HL-60/S4 (cell line): ENCODE measurements around the gene SSX4B.
"Not testable (repeated sequence)": the region's sequence is repeated elsewhere in the genome, so short reads cannot be mapped to it uniquely, and the experiment has no call there.

Experiments
- in situ Hi-C: fragments of 300-500 bp; cut with MboI; formaldehyde crosslinking; loops from 2 replicates; pipeline ENCODE4 v1.14.3; 2022; ENCODE audit warnings: low sequenced_read_pairs

Gene SSX4B

GRCh38 chrX:48411860-48412259 is at the start of gene SSX4B:
SSX4B (minus strand) TSS chrX:48411960; CDS start chrX:48411372, 588 bp downstream.
- in situ Hi-C loops = not testable (repeated sequence)

- in situ Hi-C loops = no loop called here
Measured at GRCh38 chrX:48460606-48461005, 48.8 kb upstream of the SSX4B start.

- in situ Hi-C loops = no loop called here
Measured at GRCh38 chrX:48460031-48460430, 48.3 kb upstream of the SSX4B start.

- in situ Hi-C loops = no loop called here
Measured at GRCh38 chrX:48459483-48459882, 47.7 kb upstream of the SSX4B start.

- in situ Hi-C loops = no loop called here
Measured at GRCh38 chrX:48458711-48459110, 47.0 kb upstream of the SSX4B start.

- in situ Hi-C loops = no loop called here
Measured at GRCh38 chrX:48456628-48457331, 45.0 kb upstream of the SSX4B start.

GRCh38 chrX:48451708-48452107 is 39.9 kb upstream of the SSX4B start:
- in situ Hi-C loops = no loop called here

- in situ Hi-C loops = no loop called here
Measured at GRCh38 chrX:48450076-48450475, 38.3 kb upstream of the SSX4B start.

- in situ Hi-C loops = not testable (repeated sequence)
Measured at GRCh38 chrX:48447201-48447600, 35.4 kb upstream of the SSX4B start.

GRCh38 chrX:48433713-48434112 is 22.0 kb upstream of the SSX4B start:
- in situ Hi-C loops = not testable (repeated sequence)

- in situ Hi-C loops = not testable (repeated sequence)
Measured at GRCh38 chrX:48430166-48430565, 18.4 kb upstream of the SSX4B start.

- in situ Hi-C loops = not testable (repeated sequence)
Measured at GRCh38 chrX:48429606-48430005, 17.8 kb upstream of the SSX4B start.

GRCh38 chrX:48427027-48427716 is 15.4 kb upstream of the SSX4B start:
- in situ Hi-C loops = not testable (repeated sequence)

GRCh38 chrX:48397825-48398224 is 13.9 kb downstream of the SSX4B start:
- in situ Hi-C loops = not testable (repeated sequence)

GRCh38 chrX:48396931-48397330 is 14.8 kb downstream of the SSX4B start:
- in situ Hi-C loops = not testable (repeated sequence)

GRCh38 chrX:48383239-48383638 is 28.5 kb downstream of the SSX4B start, which contains the start of gene SSX4:
SSX4 (plus strand) TSS chrX:48383539; CDS start chrX:48384054, 515 bp downstream.
- in situ Hi-C loops = not testable (repeated sequence)

GRCh38 chrX:48370408-48370807 is 41.4 kb downstream of the SSX4B start:
- in situ Hi-C loops = not testable (repeated sequence)

GRCh38 chrX:48367717-48368408 is 43.9 kb downstream of the SSX4B start:
- in situ Hi-C loops = not testable (repeated sequence)

GRCh38 chrX:48359281-48359680 is 52.5 kb downstream of the SSX4B start:
- in situ Hi-C loops = not testable (repeated sequence)

- in situ Hi-C loops = no loop called here
Measured at GRCh38 chrX:48357681-48358080, 54.1 kb downstream of the SSX4B start.

GRCh38 chrX:48356315-48357094 is 55.3 kb downstream of the SSX4B start, which contains the start of gene SSX3:
SSX3 (minus strand) TSS chrX:48356703; CDS start chrX:48355249, 1,454 bp downstream.
- in situ Hi-C loops = not testable (repeated sequence)
